ENCODE results near the gene LCNL1.
"Not testable (repeated sequence)": the region's sequence is repeated elsewhere in the genome, so short reads cannot be mapped to it uniquely, and the experiment has no call there.

LCNL1 gene

DNA sequence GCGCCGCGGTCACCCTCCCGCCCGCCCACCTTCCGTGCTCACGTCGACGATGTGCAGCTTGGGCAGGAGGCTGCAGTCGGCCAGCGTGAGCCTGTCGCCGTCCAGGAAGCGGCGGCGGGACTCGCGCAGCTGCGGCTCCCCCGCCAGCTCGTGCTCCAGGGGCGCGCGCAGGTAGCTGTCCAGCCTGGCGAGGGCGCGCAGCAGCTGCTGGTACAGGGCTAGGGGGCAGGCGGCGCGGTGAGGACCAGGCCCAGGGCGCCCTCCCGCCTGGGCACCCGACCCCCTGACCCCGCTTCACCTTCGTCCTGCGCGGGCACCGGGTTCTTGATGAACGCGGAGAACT is 12.1 kb downstream of the LCNL1 start:
- no peaks in the 10 kb centered on the region for H3K9me3 Mint-ChIP-seq
- H3K27ac Mint-ChIP-seq: no peak overlapping the region
- H3K4me3 Mint-ChIP-seq: no peak overlapping the region
- H3K4me1 Mint-ChIP-seq (ENCODE audit: low read depth): peaks cover 74% of the 10 kb centered on the region
- peaks cover 51% of the 10 kb centered on the region for H3K27me3 Mint-ChIP-seq
- intact Hi-C loops (cut with micrococcal nuclease): loop anchor here (10.0 kb wide), 1 partner anchor 50 kb away; the partner anchor contains the start of genes C8G and FBXW5
- H3K36me3 Mint-ChIP-seq (ENCODE audit: low read depth): peaks cover 22% of the 10 kb centered on the region

DNA sequence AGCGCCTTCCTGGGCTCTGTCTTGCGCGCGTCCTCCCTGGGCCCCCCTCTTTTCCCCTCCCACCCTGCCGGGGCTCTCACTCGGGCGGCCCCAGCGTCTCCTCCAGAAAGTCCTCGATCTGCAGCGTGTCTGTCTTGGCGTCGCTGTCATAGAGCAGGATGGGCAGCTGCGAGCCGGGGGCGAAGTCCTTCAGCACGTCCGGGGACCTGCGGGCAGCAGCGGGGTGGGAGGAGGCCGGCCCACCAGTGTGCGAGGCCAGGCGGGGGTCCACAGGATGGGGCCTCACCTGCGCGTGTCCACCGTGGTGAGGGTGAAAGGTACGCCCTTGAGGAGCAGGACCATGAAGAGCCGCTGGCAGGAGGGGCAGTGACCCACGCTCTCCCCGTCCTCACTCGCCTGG is 12.6 kb downstream of the LCNL1 start:
- peaks cover 47% of the 10 kb centered on the region for H3K27me3 Mint-ChIP-seq
- no peak overlapping the region for H3K4me3 Mint-ChIP-seq
- H3K36me3 Mint-ChIP-seq (ENCODE audit: low read depth): peaks cover 22% of the 10 kb centered on the region
- no peak overlapping the region for H3K27ac Mint-ChIP-seq
- H3K4me1 Mint-ChIP-seq (ENCODE audit: low read depth): peaks cover 79% of the 10 kb centered on the region
- H3K9me3 Mint-ChIP-seq: no peaks in the 10 kb centered on the region
- intact Hi-C loops (cut with micrococcal nuclease): loop anchor here (10.0 kb wide), 1 partner anchor 51 kb away; the partner anchor contains the start of genes C8G and FBXW5

DNA sequence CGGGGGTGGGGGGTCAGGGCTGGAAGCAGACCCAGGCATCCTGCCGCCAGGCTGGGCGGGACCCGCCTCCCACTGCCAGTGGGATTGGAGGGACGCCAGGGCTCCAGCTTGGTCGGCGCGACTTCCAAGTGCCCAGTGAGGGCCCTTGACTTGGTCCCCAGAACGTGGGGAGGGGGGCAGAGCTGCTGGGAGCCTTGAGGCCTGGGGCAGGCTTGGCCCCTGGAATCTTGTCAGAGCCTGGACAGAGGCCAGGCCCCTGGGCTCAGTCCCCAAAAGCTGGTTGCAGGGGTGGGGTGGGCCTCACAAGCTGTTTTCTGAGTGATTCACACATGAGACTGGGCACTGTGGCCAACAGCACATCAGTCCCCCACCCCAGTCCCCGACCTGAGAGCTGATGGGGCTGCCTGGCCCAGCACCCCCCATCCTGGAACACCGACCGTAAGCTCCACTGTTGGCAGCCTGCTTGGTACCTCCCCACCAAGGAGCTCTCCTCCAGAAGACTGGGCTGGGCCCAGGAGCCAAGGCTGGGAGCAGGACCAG is 13.0 kb downstream of the LCNL1 start:
- Mint-ChIP-seq H3K4me1 (ENCODE audit: low read depth) (peaks cover 79% of the 10 kb centered on the region), H3K27me3 (peaks cover 47% of the 10 kb centered on the region), H3K27ac (peak overlapping the region; percentile 65), H3K9me3 (no peaks in the 10 kb centered on the region), H3K36me3 (ENCODE audit: low read depth) (peaks cover 22% of the 10 kb centered on the region), H3K4me3 (no peak overlapping the region)
- intact Hi-C loops (cut with micrococcal nuclease): loop anchor here (10.0 kb wide), 1 partner anchor 51 kb away; the partner anchor contains the start of genes C8G and FBXW5

DNA sequence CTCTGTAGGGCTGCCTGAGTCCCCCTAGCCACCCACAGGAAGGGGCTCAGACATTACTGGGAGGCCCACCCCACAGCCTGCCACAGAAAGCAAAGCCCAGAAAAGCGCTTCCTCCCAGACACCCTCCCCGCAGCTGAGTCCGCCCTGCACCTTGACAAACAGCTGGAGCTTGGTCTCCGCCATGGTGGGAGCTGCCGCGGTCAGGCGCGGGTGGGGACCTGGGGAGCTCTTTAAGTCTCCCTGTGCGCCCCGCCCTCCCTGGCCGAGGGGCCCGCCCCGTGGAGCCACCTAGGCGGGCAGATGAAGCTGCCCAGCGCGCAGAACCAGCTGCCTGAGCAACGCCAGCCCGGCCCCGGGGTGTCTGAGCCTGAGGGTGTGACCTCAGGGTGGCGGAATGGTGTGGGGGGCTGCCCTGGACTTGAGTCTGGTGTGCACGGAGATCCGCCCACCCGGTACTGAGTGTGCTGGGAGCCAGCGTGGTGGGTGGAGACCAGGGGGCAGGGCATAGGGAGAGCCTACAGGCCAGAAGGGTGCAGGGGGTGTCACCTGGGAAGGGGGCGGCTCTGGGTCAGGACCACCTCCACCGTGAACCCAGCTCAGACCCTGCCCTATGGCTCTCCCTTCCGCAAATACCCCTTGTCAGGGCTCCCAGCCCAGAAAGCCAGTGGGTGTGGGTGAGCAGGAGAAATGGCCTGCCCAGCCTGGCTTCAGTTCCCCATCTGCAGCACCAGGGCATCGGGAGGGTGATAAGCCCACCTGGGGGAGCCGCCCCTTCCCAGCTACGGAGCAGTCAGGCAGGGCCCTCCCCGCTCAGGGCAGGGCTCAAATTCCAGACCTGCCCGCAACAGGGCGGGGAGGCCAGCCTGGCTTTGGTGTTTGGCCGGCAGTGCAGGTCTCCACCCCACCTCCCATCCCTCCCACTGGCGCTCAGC is 13.8 kb downstream of the LCNL1 start, which contains the start of gene CLIC3:
Gene CLIC3, minus strand, starts transcription at position 208 of the 932 bp plus-strand sequence. Its CDS starts 25 bp downstream, at position 183.
- peaks cover 76% of the 10 kb centered on the region for H3K4me1 Mint-ChIP-seq (ENCODE audit: low read depth)
- peaks cover 47% of the 10 kb centered on the region for H3K27me3 Mint-ChIP-seq
- intact Hi-C loops (cut with micrococcal nuclease): loop anchor here (10.0 kb wide), 1 partner anchor 52 kb away; the partner anchor contains the start of genes C8G and FBXW5
- peaks cover 22% of the 10 kb centered on the region for H3K36me3 Mint-ChIP-seq (ENCODE audit: low read depth)
- H3K4me3 Mint-ChIP-seq: peak within 1 kb of the TSS; percentile 69
- H3K9me3 Mint-ChIP-seq: no peaks in the 10 kb centered on the region
- H3K27ac Mint-ChIP-seq: peak within 1 kb of the TSS; percentile 65

DNA sequence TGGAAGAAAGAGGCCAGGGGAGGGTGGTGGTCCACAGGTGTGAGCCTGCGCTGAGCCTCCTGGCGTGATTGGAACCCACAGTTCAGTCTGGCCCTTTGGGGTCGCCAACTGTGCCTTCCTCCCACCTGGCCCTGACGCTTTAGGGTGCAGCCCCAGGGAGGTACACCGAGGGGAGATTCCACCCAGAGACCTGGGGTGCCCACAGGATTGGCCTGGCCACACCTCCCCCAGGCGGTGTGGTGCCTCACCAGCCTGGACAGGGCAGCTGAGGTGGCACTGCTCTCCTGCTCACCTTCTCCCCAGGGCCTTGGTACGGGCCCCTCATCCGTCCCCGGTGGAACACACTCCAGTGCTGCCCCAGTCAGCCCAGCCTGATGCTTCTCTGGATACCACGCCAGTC is 14.6 kb downstream of the LCNL1 start:
- intact Hi-C loops (cut with micrococcal nuclease): loop anchor here (10.0 kb wide), 1 partner anchor 53 kb away; the partner anchor contains the start of genes C8G and FBXW5
- no peak overlapping the region for H3K4me3 Mint-ChIP-seq
- peaks cover 78% of the 10 kb centered on the region for H3K4me1 Mint-ChIP-seq (ENCODE audit: low read depth)
- H3K9me3 Mint-ChIP-seq: no peaks in the 10 kb centered on the region
- no peak overlapping the region for H3K27ac Mint-ChIP-seq
- peaks cover 47% of the 10 kb centered on the region for H3K27me3 Mint-ChIP-seq
- peaks cover 19% of the 10 kb centered on the region for H3K36me3 Mint-ChIP-seq (ENCODE audit: low read depth)

DNA sequence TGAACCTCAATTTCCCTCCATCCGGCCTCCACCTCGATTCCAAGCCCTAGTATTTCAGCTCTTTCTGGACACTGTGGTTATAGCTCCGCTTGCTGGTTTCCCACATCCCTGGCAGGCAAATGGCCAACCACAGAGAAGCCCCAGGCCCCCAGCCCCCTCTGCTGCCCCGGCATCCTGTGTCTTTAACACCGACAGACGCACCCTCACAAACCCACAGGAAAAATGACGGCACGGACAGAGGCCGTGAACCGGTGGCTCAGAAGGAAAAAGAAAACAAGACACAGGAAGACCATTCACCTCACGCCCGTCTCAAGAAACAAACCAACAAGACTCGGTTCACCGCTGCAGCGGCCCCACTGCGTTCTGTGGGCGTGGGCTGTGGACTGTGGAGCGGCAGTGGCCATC is 15.0 kb downstream of the LCNL1 start:
- intact Hi-C loops (cut with micrococcal nuclease): loop anchor here (10.0 kb wide), 1 partner anchor 53 kb away; the partner anchor contains the start of genes C8G and FBXW5
- Mint-ChIP-seq H3K4me1 (ENCODE audit: low read depth) (peaks cover 74% of the 10 kb centered on the region), H3K9me3 (no peaks in the 10 kb centered on the region)

DNA sequence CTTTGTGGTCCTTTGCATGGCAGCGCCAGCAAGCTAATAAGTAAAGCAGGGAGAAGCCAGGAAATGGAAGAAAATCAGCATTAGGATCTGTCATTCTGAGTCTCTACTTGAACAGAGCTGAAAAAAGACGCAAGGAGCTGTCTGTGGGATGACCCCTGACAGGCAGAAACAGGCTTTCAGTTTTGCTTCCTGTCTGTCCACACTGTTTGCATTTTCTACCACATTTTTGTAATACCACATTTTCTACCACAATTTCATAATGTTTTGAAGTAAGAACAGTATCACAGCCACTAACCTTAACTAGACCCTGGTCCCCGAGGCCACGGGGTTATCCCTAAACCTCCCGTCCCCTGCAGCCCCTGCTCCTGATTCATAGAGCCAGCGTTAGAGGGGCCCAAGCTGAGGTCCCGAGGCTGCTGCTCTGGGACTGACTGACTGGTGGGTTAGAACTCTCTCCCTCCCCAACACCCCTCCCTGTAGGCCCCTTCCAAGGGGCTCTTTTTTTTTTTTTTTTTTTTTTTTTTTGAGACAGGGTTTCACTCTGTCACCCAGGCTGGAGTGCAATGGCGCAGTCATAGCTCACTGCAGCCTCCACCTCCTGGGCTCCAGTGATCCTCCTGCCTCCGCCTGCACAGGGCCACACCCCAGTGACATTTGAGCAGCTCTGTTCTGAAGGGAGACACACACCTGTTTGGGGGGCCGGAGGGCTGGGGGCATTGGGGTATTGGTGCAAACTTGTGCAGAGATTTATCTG is 17.6 kb downstream of the LCNL1 start:
- Mint-ChIP-seq H3K36me3 (ENCODE audit: low read depth) (no peaks in the 10 kb centered on the region), H3K27ac (peak overlapping the region; percentile 75), H3K4me3 (no peak overlapping the region), H3K9me3 (peaks cover 8% of the 10 kb centered on the region), H3K4me1 (ENCODE audit: low read depth) (peaks cover 57% of the 10 kb centered on the region), H3K27me3 (peaks cover 27% of the 10 kb centered on the region)
- intact Hi-C loops (cut with micrococcal nuclease): no loop called here

More for the DNA sequence above, 15.0 kb downstream of the LCNL1 start:
- Mint-ChIP-seq H3K4me3 (no peak overlapping the region), H3K36me3 (ENCODE audit: low read depth) (peaks cover 15% of the 10 kb centered on the region), H3K27me3 (peaks cover 47% of the 10 kb centered on the region), H3K27ac (no peak overlapping the region)

DNA sequence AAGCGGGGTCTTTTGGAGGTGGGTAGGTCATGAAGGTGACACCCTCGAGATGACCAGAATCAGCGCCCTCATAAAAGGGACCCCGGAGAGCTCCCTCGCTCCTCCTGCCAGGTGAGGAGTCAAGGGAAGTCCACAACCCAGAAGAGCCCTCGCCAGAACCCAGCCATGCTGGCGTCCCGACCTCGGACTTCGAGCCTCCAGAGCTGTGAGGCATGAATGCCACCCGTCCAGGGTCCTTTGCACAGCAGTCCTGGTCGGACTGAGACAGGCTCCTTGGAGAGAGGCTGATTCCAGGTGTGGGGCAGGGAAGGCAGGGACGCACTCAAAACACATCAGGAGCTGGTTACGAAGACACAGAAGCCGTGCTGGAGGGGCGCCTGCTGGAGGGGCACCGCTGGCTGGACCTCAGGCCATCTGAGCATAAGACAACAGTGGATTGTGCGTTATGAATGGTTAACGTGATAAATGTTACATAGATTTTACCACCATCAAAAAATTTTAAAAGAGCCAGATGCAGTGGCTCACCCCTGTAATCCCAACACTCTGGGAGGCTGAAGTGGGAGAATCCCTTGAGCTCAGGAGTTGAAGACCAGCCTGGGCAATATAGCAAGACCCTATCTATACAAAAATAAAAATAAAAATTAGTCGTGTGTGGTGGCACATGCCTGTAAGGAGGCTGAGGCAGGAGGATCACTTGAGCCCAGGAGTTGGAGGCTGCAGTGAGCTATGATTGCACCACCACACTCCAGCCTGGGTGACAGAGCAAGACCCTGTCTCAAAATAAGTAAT is 19.3 kb downstream of the LCNL1 start:
- intact Hi-C loops (cut with micrococcal nuclease): no loop called here
- peaks cover 53% of the 10 kb centered on the region for H3K4me1 Mint-ChIP-seq (ENCODE audit: low read depth)
- H3K4me3 Mint-ChIP-seq: no peak overlapping the region
- H3K9me3 Mint-ChIP-seq: peaks cover 8% of the 10 kb centered on the region
- H3K27me3 Mint-ChIP-seq: peaks cover 21% of the 10 kb centered on the region
- H3K27ac Mint-ChIP-seq: no peak overlapping the region
- H3K36me3 Mint-ChIP-seq (ENCODE audit: low read depth): no peaks in the 10 kb centered on the region

DNA sequence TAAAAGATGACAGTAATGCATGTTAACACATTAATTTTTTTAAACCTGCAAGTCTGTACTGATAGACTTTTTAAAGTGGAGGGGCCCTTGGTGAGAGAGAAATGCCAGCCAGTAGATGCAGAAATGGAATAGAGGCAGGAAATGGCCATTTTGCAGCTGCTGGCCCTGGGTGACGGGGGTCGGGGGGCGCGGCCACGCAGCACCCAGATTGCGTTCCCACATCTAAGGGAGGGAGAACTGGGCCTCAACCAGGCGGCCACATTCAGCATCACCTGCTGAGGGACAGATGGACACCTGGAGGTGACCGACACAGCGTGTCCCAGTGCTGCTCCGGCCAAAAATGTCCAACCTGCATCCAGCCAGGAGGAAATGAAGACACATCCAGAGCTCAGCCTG is 19.9 kb downstream of the LCNL1 start:
- Mint-ChIP-seq H3K4me3 (no peak overlapping the region), H3K27ac (no peak overlapping the region), H3K9me3 (peaks cover 8% of the 10 kb centered on the region), H3K4me1 (ENCODE audit: low read depth) (peaks cover 47% of the 10 kb centered on the region), H3K36me3 (ENCODE audit: low read depth) (no peaks in the 10 kb centered on the region), H3K27me3 (peaks cover 16% of the 10 kb centered on the region)
- intact Hi-C loops (cut with micrococcal nuclease): no loop called here

DNA sequence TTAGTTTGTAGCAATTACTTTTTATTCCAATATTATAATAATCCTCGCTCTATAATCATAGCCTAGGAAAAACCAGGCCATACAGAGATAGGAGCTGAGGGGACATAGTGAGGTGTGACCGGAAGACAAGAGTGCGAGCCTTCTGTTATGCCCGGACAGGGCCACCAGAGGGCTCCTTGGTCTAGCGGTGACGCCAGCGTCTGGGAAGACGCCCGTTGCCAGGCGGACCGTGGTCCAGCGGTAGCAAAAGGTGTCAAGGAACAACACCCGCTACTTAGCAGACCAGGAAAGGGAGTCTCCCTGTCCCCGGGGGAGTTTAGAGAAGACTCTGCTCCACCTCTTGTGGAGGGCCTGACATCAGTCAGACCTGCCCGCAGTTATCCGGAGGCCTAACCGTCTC is 21.5 kb downstream of the LCNL1 start:
- Mint-ChIP-seq H3K4me1 (ENCODE audit: low read depth) (peaks cover 33% of the 10 kb centered on the region), H3K36me3 (ENCODE audit: low read depth) (peaks cover 15% of the 10 kb centered on the region)
- H3K27ac Mint-ChIP-seq; H3K9me3 Mint-ChIP-seq; H3K4me3 Mint-ChIP-seq; intact Hi-C loops (cut with micrococcal nuclease); H3K27me3 Mint-ChIP-seq: not testable (repeated sequence)

DNA sequence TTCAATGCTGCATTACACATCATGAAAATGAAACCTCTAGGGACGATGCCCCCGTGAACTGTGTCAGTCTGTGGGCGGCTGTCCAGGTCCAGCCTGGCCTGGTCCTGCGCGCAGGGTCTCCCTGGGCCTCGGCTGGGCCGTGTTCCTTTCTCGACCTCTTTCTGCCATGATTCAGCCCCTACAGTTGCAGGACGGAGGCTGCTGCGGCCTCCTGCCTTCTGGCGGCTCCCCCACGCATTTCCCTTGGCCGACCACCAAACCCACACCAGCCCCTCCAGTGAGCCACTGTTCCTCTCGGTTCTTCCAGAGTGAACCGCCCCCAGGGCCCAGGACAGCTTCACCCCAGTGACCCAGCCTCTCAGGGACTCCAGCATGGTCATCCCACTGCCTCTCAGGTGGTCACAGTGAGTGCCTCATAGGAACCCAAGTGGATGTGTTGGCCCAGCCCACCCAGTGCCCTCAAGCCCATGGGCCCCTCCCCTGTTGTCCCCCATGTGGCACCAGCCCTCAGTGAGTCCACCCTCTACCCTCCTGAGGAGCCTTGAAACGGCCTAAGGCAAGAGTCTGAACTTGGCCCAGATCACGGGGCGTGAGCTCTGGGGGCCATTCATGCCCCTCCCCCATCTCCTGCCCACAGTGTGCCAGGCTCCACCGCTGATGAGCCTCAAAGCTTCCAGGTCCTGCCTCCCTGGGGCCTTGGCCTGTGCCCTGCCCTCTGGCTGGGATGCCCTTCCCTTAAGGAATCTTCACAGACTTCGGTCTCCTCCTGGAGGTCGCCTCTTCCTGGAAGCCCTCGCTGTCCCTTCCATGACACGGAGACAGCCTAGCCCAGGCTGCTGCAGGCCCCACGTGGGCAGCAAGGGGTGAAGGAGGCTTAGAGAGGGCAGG is 23.6 kb downstream of the LCNL1 start:
- intact Hi-C loops (cut with micrococcal nuclease): no loop called here
- peaks cover 8% of the 10 kb centered on the region for H3K9me3 Mint-ChIP-seq
- peaks cover 36% of the 10 kb centered on the region for H3K36me3 Mint-ChIP-seq (ENCODE audit: low read depth)
- peaks cover 8% of the 10 kb centered on the region for H3K27me3 Mint-ChIP-seq
- no peak overlapping the region for H3K4me3 Mint-ChIP-seq
- peaks cover 13% of the 10 kb centered on the region for H3K4me1 Mint-ChIP-seq (ENCODE audit: low read depth)
- H3K27ac Mint-ChIP-seq: peak overlapping the region; percentile 63

DNA sequence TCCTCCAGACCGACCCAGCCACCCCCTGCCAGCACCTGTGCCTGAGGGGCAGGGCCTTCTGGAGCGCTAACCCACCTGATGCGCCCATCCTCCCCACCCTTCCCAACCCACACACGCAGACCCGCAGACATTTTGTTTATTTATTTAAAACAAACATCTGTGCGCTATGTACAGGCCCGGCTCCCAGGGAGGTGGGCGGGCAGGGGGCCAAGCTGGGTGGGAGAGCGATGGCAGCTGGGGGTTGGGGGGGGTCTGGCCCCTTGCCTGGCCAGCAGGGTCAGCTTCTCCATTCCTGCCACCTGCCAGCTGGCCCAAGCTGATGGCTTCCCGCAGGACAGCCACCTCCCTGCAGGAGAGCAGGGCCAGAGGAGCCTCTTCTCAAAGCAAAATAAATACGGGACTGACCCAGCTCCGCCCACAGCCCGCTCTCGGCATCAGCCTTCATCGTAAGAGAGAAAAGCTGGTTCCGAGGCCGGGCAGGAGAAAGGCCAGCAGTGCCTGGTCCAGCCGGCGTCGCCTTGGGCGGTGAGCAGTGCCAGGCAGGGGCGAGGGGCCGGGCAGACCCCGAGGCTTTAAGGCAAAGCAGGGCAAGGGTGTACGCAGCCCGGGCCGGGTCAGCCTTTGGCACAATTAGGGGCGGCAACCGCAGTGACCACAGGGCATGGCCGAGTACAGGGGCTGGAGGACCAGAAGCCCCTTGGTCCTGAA is 24.5 kb downstream of the LCNL1 start:
- no peak overlapping the region for H3K27ac Mint-ChIP-seq
- H3K36me3 Mint-ChIP-seq (ENCODE audit: low read depth): peaks cover 45% of the 10 kb centered on the region
- peaks cover 8% of the 10 kb centered on the region for H3K9me3 Mint-ChIP-seq
- no peak overlapping the region for H3K4me3 Mint-ChIP-seq
- peaks cover 9% of the 10 kb centered on the region for H3K4me1 Mint-ChIP-seq (ENCODE audit: low read depth)
- intact Hi-C loops (cut with micrococcal nuclease): no loop called here
- H3K27me3 Mint-ChIP-seq: peaks cover 8% of the 10 kb centered on the region
